ENCODE measurements around the gene ALDH1L1. TPM values are rescaled to one million over a fixed set of nuclear protein-coding genes. Genes with fewer than 3 reads are reported as not detected.

ALDH1L1 gene
- total and polyA plus RNA-seq, 2 of the 8 experiments (the other 6 are each of a cell fraction or from before 2014, with no cell fraction given), result 0.98 to 1.6 TPM

GRCh38 chr3:126107203-126107939 is 73.0 kb downstream of the ALDH1L1 start:
- 82% methylated on average over 17 of the region's 17 CpGs; no CpG with 5 or more reads in 1 of the 2 experiments for WGBS, 2 experiments (ENCODE audit: extremely low coverage in 1 of 2, insufficient coverage in 1 of 2, insufficient read length in 1 of 2, insufficient replicate concordance in 2 of 2, low coverage in 1 of 2, low lambda C conversion rate in 2 of 2, missing lambda C conversion rate in 1 of 2)
- Histone ChIP-seq H3K9me3 (ENCODE audit: insufficient read depth in 2 of 2, low read depth in 1 of 2, low read length in 1 of 2) (no peaks in the 10 kb centered on the region), H3K27me3 (replicated peaks in 1 of 4; ENCODE audit: control insufficient read depth in 3 of 4, extremely low read depth in 1 of 4, insufficient read depth in 3 of 4, low read length in 3 of 4) (0 out of 7 replicates have a peak, but pooled peaks cover 0 to 2% (median 0%) of the 10 kb centered on the region in 4 experiments), H2AK5ac (ENCODE audit: low read depth, low read length) (no peak overlapping the region), H3K9ac (replicated peaks in 1 of 4; ENCODE audit: extremely low read depth in 1 of 4, low read depth in 3 of 4, low read length in 3 of 4) (no peak overlapping the region), H2BK5ac (ENCODE audit: low read depth, low read length) (no peak overlapping the region), H4K91ac (replicated peaks; ENCODE audit: insufficient read length, low read length) (no peak overlapping the region), H2BK120ac (replicated peaks; ENCODE audit: low read depth, low read length) (no peak overlapping the region), H3K4me2 (ENCODE audit: insufficient read depth in 1 of 2, low read depth in 2 of 2, low read length in 2 of 2) (no peak overlapping the region), H4K8ac (ENCODE audit: extremely low read depth, insufficient read depth, low read length) (no peak overlapping the region), H3K4me1 (replicated peaks in 1 of 4; ENCODE audit: control insufficient read depth in 3 of 4, insufficient read depth in 4 of 4, low read length in 3 of 4) (no peaks in the 10 kb centered on the region; a peak in 1 of 7 replicates), H3K79me2 (ENCODE audit: control insufficient read depth in 1 of 2, insufficient read depth in 2 of 2, low read length in 2 of 2) (no peaks in the 10 kb centered on the region), H4K20me1 (replicated peaks in 1 of 2; ENCODE audit: control insufficient read depth in 1 of 2, insufficient read depth in 2 of 2, low read length in 2 of 2) (no peaks in the 10 kb centered on the region), H2BK20ac (ENCODE audit: low read length) (no peak overlapping the region), H3K4ac (replicated peaks; ENCODE audit: insufficient read length, low read depth, low read length) (no peak overlapping the region), H3K27ac (ENCODE audit: low read depth, low read length) (no peak overlapping the region), H3K79me1 (ENCODE audit: low read depth, low read length) (no peaks in the 10 kb centered on the region), H3K14ac (ENCODE audit: insufficient read length) (no peak overlapping the region), H3K4me3 (ENCODE audit: extremely low read depth in 1 of 4, insufficient read depth in 2 of 4, low read depth in 3 of 4, low read length in 4 of 4) (no peak overlapping the region), H3K36me3 (ENCODE audit: control insufficient read depth in 2 of 4, insufficient read depth in 4 of 4, low read length in 3 of 4) (no peaks in the 10 kb centered on the region), H2BK12ac (ENCODE audit: low read depth, low read length) (no peak overlapping the region), H4K5ac (ENCODE audit: insufficient read length, low read depth, low read length) (no peak overlapping the region), H2BK15ac (ENCODE audit: low read length) (no peak overlapping the region), H2AFZ (ENCODE audit: low read length) (no peak overlapping the region), H3K18ac (ENCODE audit: extremely low read depth, low read length) (no peak overlapping the region), H3K56ac (replicated peaks; ENCODE audit: insufficient read length, low read depth, low read length) (no peak overlapping the region), H3K23me2 (ENCODE audit: low read depth, low read length) (no peaks in the 10 kb centered on the region), H3K23ac (ENCODE audit: insufficient read length) (no peak overlapping the region)
- no peak for FAIRE-seq
- ChIA-PET POLR2A (ENCODE audit: partially characterized antibody) (interaction anchor here (1.1 kb wide), 1 partner anchor 14 kb away, joined by 3 read pairs; no protein-coding TSS in a partner anchor), CTCF (ENCODE audit: partially characterized antibody) (interaction anchor here (1.3 to 3.2 kb wide), 2 partner anchors 12 to 26 kb away, joined by 3 to 16 read pairs; no protein-coding TSS in a partner anchor)
- peak in 1 of 2 experiments; percentile 13 for DNase-seq (ENCODE audit: low read depth in 1 of 2, low spot score in 2 of 2)
- no peak for TF ChIP-seq TBP (IDR thresholded peaks at IDR 0.05; ENCODE audit: low read depth, low read length)
- no peak for TF ChIP-seq POLR2AphosphoS5 (IDR thresholded peaks at IDR 0.05; ENCODE audit: low read depth, low read length)
- TF ChIP-seq, protein P1, sequence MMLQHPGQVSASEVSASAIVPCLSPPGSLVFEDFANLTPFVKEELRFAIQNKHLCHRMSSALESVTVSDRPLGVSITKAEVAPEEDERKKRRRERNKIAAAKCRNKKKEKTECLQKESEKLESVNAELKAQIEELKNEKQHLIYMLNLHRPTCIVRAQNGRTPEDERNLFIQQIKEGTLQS (IDR thresholded peaks at IDR 0.05; ENCODE audit: insufficient read depth, low read depth, low read length), result no peak
- no peak for TF ChIP-seq CHD1 (IDR thresholded peaks at IDR 0.05; ENCODE audit: low read depth, low read length)
- no peak for TF ChIP-seq ASH2L (IDR thresholded peaks at IDR 0.05; ENCODE audit: low read length)
- no peak for TF ChIP-seq JUND (IDR thresholded peaks at IDR 0.05; ENCODE audit: low read length)
- no peak for TF ChIP-seq GTF2F1 (IDR thresholded peaks at IDR 0.05; ENCODE audit: borderline replicate concordance, low read depth, low read length)
- TF ChIP-seq RAD21 (IDR thresholded peaks at IDR 0.05 in 1 of 2, conservative IDR thresholded peaks at IDR 0.05 in 1 of 2; ENCODE audit: low read depth in 2 of 2, low read length in 2 of 2), result no peak
- no peak for TF ChIP-seq RFX5 (IDR thresholded peaks at IDR 0.05; ENCODE audit: borderline replicate concordance, low read depth, low read length)
- no peak for TF ChIP-seq EGR1 (IDR thresholded peaks at IDR 0.05; ENCODE audit: borderline replicate concordance, low read depth, low read length)
